ENCODE measurements around the gene PRRX2.

Gene PRRX2

DNA sequence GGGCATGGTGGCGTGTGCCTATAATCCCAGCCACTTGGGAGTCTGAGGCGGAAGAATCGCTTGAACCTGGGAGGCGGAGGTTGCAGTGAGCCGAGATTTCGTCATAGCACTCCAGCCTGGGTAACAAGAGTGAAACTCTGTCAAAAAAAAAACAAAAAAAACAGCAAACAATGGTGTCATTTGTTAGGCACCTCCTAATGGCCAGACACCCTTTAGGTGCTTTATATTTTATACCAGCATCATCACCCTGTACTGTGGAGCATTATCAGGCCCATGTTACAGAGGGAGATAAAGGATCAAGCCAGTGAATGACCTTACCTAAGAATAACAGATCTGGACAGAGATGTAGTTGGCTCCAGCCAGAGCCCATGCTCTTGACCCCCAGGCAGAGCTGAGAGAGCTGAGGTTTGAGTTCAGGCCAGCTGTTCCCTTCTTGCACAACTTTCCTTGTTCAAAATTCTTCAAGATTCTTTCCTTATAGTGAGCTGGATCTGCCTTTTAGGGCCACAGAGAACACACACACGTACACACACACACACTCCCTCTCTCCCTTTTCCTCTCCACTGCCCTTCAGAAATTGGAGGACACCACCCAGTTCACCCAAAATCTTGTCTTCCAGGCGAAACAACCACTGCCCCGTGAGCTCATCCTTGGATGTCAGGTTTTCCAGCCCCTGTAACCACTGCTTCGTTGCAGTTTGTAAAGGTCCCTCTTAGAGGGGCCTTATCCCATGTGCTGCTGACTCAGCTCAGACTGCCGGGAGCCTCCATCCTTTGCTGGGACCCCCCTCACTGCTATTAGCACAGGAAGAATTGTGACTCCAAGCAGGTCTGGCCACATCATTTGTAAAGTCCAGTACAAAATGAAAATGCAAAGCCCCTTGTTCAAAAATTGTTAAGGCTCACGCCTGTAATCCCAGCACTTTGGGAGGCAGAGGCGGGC is 97.8 kb downstream of the PRRX2 start:
- no peak for DNase-seq

DNA sequence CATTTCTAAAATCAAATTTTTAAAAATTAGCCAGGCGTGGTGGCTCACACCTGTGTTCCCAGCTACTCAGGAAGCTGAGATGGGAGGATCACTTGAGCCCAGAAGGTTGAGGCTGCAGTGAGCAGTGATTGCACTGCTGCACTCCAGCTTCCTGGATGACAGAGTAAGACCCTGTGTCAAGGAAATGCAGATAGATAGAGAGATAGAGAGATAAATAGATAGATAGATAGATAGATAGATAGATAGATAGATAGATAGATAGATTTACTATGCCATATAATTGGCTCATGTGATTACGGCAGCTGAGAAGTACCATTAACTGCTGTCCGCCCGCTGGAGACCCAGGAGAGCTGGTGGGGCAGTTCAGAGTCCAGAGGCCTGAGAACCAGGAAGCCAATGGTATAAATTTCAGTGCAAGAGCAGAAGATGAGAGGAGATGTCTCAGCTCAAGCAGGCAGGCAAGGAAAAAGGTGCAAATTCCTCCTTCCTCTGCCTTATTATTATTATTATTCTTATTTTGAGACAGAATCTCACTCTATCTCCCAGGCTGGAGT is 100.4 kb downstream of the PRRX2 start:
- no peak for DNase-seq

DNA sequence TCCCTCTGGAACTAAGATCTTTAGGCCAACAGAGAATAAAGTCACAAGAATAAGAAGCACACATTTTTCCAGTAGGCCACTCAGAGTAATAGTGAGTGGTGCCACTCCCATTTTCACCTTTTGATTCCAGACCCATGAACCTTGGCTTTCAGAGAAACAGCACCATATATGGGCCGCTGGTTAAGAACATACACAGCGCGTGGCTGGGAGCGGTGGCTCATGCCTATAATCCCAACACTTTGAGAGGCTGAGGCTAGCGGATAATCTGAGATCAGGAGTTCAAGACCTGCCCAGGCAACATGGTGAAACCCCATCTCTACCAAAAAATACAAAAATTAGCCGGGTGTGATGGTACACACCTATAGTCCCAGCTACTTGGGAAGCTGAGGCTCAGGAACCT is 103.0 kb downstream of the PRRX2 start:
- no peak for DNase-seq

DNA sequence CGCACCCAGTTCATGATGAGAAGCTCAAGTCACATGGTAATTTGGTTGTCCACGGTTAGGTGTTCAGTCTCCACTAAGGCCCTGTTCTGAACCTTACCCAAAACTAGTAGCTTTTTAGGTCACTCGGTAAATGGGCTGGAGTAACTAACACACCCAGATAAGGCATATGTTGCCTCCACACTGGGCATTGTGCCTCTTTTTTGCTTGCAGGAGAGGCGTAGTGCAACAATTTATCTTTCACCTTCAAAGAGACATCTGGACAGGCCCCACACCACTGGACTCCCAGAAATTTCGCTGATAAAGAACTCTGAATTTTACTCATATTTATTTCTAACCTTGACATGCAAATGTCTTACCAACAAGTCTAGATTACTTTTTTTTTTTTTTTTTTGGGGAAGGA is 104.2 kb downstream of the PRRX2 start:
- DNase-seq: no peak

DNA sequence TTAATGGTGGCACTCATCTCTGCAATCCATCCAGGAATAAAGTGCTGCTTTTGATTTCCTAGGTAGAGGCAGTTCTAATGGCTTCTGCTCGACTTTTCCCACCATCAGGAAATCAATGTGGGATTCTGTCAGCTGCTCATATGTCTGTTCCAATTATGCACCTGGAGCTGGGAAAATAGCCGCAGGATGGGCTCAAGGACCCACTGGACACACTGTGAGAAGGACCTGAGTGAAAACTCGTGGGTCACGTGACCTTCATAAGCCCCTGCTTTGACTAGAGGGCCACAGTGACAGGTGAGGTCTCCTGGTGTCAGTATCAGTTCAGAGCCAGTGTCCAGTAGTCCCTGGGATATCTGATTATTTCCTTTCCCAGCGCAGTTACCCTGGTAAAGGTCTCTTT is 105.3 kb downstream of the PRRX2 start:
- no peak for DNase-seq
